Liver (tissue), 9 donors: Measurements from ENCODE around the gene TMEM8B. TPM values are rescaled to one million over a fixed set of nuclear protein-coding genes. Genes with fewer than 3 reads are reported as not detected.

Source experiments
- DNase-seq: peaks from one replicate; pipeline ENCODE4 v3.0.0-alpha.2; 2017; ENCODE audit warnings: low spot score
- H3K27ac ChIP-seq, 2 donors: one replicate each; pipeline ENCODE4 v1.7.0; 2013; ENCODE audit warnings: inconsistent platforms in 2 of 2, low read length in 2 of 2, control low read depth in 1 of 2, low read depth in 1 of 2, mild to moderate bottlenecking in 1 of 2
- H3K27me3 ChIP-seq, 4 donors: one replicate each; pipeline versions ENCODE4 v1.6.1 to v1.7.0; 2013; ENCODE audit warnings: low read length in 3 of 4, inconsistent platforms in 1 of 4, mild to moderate bottlenecking in 1 of 4, moderate library complexity in 1 of 4; ENCODE audit not compliant: control insufficient read depth in 4 of 4, insufficient read depth in 4 of 4
- H3K36me3 ChIP-seq, 4 donors: one replicate each; pipeline versions ENCODE4 v1.6.1 to v1.7.0; 2013; ENCODE audit warnings: low read length in 3 of 4, mild to moderate bottlenecking in 3 of 4, low read depth in 1 of 4, moderate library complexity in 1 of 4; ENCODE audit not compliant: control insufficient read depth in 4 of 4, insufficient read depth in 3 of 4
- H3K4me1 ChIP-seq, 4 donors: one replicate each; pipeline versions ENCODE4 v1.6.1 to v1.7.0; 2013; ENCODE audit warnings: low read length in 3 of 4, mild to moderate bottlenecking in 3 of 4, moderate library complexity in 1 of 4; ENCODE audit not compliant: control insufficient read depth in 4 of 4, insufficient read depth in 4 of 4
- H3K4me3 ChIP-seq, 3 donors: one replicate each; pipeline versions ENCODE4 v1.6.1 to v1.7.0; 2013; ENCODE audit warnings: low read length in 3 of 3, control low read depth in 1 of 3, low read depth in 1 of 3, mild to moderate bottlenecking in 1 of 3
- H3K9ac ChIP-seq, 2 donors: one replicate each; pipeline ENCODE4 v1.7.0; 2013; ENCODE audit warnings: low read length in 2 of 2, mild to moderate bottlenecking in 2 of 2, moderate library complexity in 2 of 2, control low read depth in 1 of 2, low read depth in 1 of 2
- H3K9me3 ChIP-seq, 4 donors: one replicate each; pipeline versions ENCODE4 v1.6.1 to v1.7.0; 2013; ENCODE audit warnings: low read length in 3 of 4; ENCODE audit not compliant: control insufficient read depth in 4 of 4
- ATF3 ChIP-seq: IDR thresholded peaks from 2 replicates; pipeline ENCODE4 v1.6.1; 2016; ENCODE audit warnings: antibody characterized with exemption
- CTCF ChIP-seq: fragments of 150-350 bp; IDR thresholded peaks from 2 replicates; pipeline ENCODE4 v1.5.1; 2017; ENCODE audit warnings: improper control_type of control experiment, low read depth, low read length; ENCODE audit not compliant: missing input control
- EGR1 ChIP-seq, 2 donors: IDR thresholded peaks; 2 replicates each; pipeline ENCODE4 v1.6.1; 2016 to 2018; ENCODE audit warnings: antibody characterized with exemption in 2 of 2, low read depth in 2 of 2
- FOXA1 ChIP-seq: IDR thresholded peaks from 2 replicates; pipeline ENCODE4 v1.6.1; 2016; ENCODE audit warnings: antibody characterized with exemption
- FOXA2 ChIP-seq: IDR thresholded peaks from 2 replicates; pipeline ENCODE4 v1.6.1; 2016; ENCODE audit warnings: antibody characterized with exemption
- GABPA ChIP-seq, 2 donors: IDR thresholded peaks in 1 of 2; conservative IDR thresholded peaks in 1 of 2; 2 replicates each; pipeline ENCODE4 v1.6.1; 2016; ENCODE audit warnings: antibody characterized with exemption in 2 of 2, mild to moderate bottlenecking in 1 of 2, moderate library complexity in 1 of 2
- HNF4G ChIP-seq: IDR thresholded peaks from 2 replicates; pipeline ENCODE4 v1.6.1; 2016; ENCODE audit warnings: antibody characterized with exemption
- JUND ChIP-seq, 2 donors: IDR thresholded peaks; 2 replicates each; pipeline ENCODE4 v1.6.1; 2016; ENCODE audit warnings: antibody characterized with exemption in 2 of 2
- MAX ChIP-seq: IDR thresholded peaks from 2 replicates; pipeline ENCODE4 v1.6.1; 2016; ENCODE audit warnings: antibody characterized with exemption
- NR2F2 ChIP-seq: IDR thresholded peaks from 2 replicates; pipeline ENCODE4 v1.6.1; 2016; ENCODE audit warnings: antibody characterized with exemption
- RAD21 ChIP-seq, 2 donors: IDR thresholded peaks; 2 replicates each; pipeline ENCODE4 v1.6.1; 2016; ENCODE audit warnings: antibody characterized with exemption in 2 of 2, mild to moderate bottlenecking in 2 of 2
- REST ChIP-seq: IDR thresholded peaks from 2 replicates; pipeline ENCODE4 v1.6.1; 2016; ENCODE audit warnings: antibody characterized with exemption, mild to moderate bottlenecking
- RXRA ChIP-seq, 2 donors: IDR thresholded peaks; 2 replicates each; pipeline ENCODE4 v1.6.1; 2017 to 2018; ENCODE audit warnings: antibody characterized with exemption in 2 of 2, mild to moderate bottlenecking in 1 of 2
- SP1 ChIP-seq: IDR thresholded peaks from 2 replicates; pipeline ENCODE4 v1.6.1; 2018; ENCODE audit warnings: antibody characterized with exemption, mild to moderate bottlenecking
- TAF1 ChIP-seq: conservative IDR thresholded peaks from 2 replicates; pipeline ENCODE4 v1.6.1; 2016; ENCODE audit warnings: antibody characterized with exemption, mild to moderate bottlenecking
- YY1 ChIP-seq: IDR thresholded peaks from 2 replicates; pipeline ENCODE4 v1.6.1; 2016; ENCODE audit warnings: antibody characterized with exemption, mild to moderate bottlenecking
- ZBTB33 ChIP-seq: IDR thresholded peaks from 2 replicates; pipeline ENCODE4 v1.6.1; 2016; ENCODE audit warnings: antibody characterized with exemption
- WGBS: extraction: QIAGEN DNeasy Blood & Tissue Kit; methylation state at CpG from one replicate; pipeline ENCODE4 v1.1.7; 2013; 5-methylcytosine and 5-hydroxymethylcytosine counted together
- polyA plus RNA-seq, 2 donors: library from polyadenylated mRNA; stranded (reverse) in 1 of 2; unstranded in 1 of 2; fragments of 200-250 nt in 1 of 2; fragments of >200 nt in 1 of 2; fragmentation: Nextera tagmentation in 1 of 2; extraction: Ambion mirVana in 1 of 2; gene quantifications; one replicate each; pipeline versions ENCODE4 v1.2.1 to v1.2.3, GENCODE V29; 2013 to 2015
- total RNA-seq, 2 donors: library from RNA; depleted of rRNA; stranded (reverse); fragments of >200 nt; gene quantifications; one replicate each; pipeline ENCODE4 v1.2.3, GENCODE V29; 2014
- donor health status: healthy.
- donor health status: healthy.
- donor health status: healthy.
- donor health status: healthy.
- donor health status: healthy.

Gene TMEM8B
- total and polyA plus RNA-seq, 4 donors, result 1.1 to 5.4 (median 2.7) TPM

GRCh38 chr9:35797311-35798109 is 31.5 kb upstream of the TMEM8B start:
- peaks cover 4 to 25% (median 19%) of the 10 kb centered on the region in 4 donors for H3K4me1 ChIP-seq
- H3K9me3 ChIP-seq, result no peaks in the 10 kb centered on the region
- 94% methylated on average over 6 of the region's 6 CpGs for WGBS
- no peak overlapping the region for H3K27ac ChIP-seq
- DNase-seq, result no peak
- TF ChIP-seq HNF4G, result no peak
- TF ChIP-seq FOXA1, result no peak
- no peak for TF ChIP-seq ATF3
- TF ChIP-seq MAX, result no peak
- no peak for TF ChIP-seq ZBTB33
- TF ChIP-seq RAD21 (IDR thresholded peaks at IDR 0.05), result no peak
- no peak for TF ChIP-seq CTCF
- no peak for TF ChIP-seq NR2F2
- TF ChIP-seq TAF1, result no peak
- no peak for TF ChIP-seq GABPA (IDR thresholded peaks at IDR 0.05 in 1 of 2, conservative IDR thresholded peaks at IDR 0.05 in 1 of 2)
- TF ChIP-seq YY1, result no peak
- TF ChIP-seq RXRA (IDR thresholded peaks at IDR 0.05), result no peak
- TF ChIP-seq EGR1 (IDR thresholded peaks at IDR 0.05; ENCODE audit: low read depth in 2 of 2), result no peak
- TF ChIP-seq JUND (IDR thresholded peaks at IDR 0.05), result no peak
- no peak for TF ChIP-seq FOXA2
- TF ChIP-seq SP1, result no peak
- TF ChIP-seq REST, result no peak
- H3K27me3 ChIP-seq, result no peaks in the 10 kb centered on the region
- no peak overlapping the region for H3K4me3 ChIP-seq
- no peak overlapping the region for H3K9ac ChIP-seq
- peaks cover 0 to under 1% (median 0%) of the 10 kb centered on the region in 4 donors for H3K36me3 ChIP-seq
